Measurements from ENCODE around the gene ARFRP1. TPM values are rescaled to one million over a fixed set of nuclear protein-coding genes. Genes with fewer than 3 reads are reported as not detected.

The ARFRP1 gene
- total RNA-seq, 1 experiment from 2014 or later = 71.2 TPM

DNA sequence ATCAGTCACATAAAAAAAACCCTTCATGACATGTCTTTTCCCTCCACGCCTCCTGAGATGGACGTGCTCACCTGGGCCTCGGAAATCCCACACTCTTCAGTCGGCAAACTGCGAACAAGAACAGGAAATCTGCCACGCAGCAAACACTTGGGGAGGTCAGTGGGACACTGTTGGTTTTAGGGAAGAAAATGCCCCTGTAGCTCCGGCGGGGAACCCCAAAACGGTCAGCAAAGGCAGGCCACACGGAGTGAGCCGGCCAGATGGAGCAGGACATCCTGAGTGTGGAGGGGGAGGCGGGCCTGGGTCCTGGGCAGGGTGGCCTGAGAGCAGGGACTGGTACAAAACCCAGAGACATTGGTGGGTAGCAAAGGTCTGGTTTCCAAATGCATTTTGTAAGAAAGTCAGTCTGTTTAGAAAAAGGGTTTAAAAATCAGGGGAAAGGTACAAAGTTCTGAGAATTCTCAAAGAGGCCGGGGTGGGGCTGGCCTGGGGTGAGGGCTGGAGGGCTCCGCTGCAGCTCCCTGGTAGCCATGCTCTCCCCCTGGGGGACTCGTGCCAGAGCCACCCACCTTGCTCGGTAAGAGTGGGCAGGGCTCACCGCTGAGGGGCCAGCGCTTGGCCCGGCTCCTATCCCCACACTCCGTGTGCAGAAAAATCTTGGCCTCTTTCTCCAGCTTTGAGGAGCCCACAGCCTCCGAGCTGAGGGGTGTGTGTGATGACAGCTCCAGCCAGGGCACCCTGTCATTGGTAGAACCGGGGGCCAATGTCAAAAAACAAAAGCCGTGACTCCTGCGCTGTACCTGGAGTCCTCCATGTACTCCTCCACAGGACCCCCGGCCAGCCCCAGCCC, 37.0 kb upstream of the ARFRP1 start:
- Histone ChIP-seq H3K27ac (ENCODE audit: low read length) (no peak overlapping the region), H3K4me1 (ENCODE audit: insufficient read depth, low read length) (peaks cover 12% of the 10 kb centered on the region), H3F3A (ENCODE audit: low read length, unreplicated experiment) (no peaks in the 10 kb centered on the region), H3K36me3 (ENCODE audit: low read depth, low read length) (peaks cover 22% of the 10 kb centered on the region), H3K9me2 (replicated peaks; ENCODE audit: low read length) (no peaks in the 10 kb centered on the region), H3K4me3 (ENCODE audit: low read length) (no peak overlapping the region), H2AFZ (ENCODE audit: low read length) (no peak overlapping the region), H3K79me2 (ENCODE audit: low read length) (peaks cover 13% of the 10 kb centered on the region), H3K27me3 (ENCODE audit: low read length) (no peaks in the 10 kb centered on the region), H3K9me3 (ENCODE audit: low read length) (no peaks in the 10 kb centered on the region), H4K20me1 (ENCODE audit: low read length) (no peaks in the 10 kb centered on the region), H3K9ac (ENCODE audit: low read length) (no peak overlapping the region), H3K4me2 (ENCODE audit: low read length) (no peak overlapping the region)
- no TSS peak for BruUV-seq (replicated peaks)
- TF ChIP-seq EZH2 (IDR thresholded peaks at IDR 0.05; ENCODE audit: low read length, unreplicated experiment) = no peak
- TF ChIP-seq, protein P1, sequence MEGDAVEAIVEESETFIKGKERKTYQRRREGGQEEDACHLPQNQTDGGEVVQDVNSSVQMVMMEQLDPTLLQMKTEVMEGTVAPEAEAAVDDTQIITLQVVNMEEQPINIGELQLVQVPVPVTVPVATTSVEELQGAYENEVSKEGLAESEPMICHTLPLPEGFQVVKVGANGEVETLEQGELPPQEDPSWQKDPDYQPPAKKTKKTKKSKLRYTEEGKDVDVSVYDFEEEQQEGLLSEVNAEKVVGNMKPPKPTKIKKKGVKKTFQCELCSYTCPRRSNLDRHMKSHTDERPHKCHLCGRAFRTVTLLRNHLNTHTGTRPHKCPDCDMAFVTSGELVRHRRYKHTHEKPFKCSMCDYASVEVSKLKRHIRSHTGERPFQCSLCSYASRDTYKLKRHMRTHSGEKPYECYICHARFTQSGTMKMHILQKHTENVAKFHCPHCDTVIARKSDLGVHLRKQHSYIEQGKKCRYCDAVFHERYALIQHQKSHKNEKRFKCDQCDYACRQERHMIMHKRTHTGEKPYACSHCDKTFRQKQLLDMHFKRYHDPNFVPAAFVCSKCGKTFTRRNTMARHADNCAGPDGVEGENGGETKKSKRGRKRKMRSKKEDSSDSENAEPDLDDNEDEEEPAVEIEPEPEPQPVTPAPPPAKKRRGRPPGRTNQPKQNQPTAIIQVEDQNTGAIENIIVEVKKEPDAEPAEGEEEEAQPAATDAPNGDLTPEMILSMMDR (conservative IDR thresholded peaks at IDR 0.05; ENCODE audit: low read depth, low read length) = no peak
- no peak for TF ChIP-seq EZH2phosphoT487 (IDR thresholded peaks at IDR 0.05; ENCODE audit: borderline replicate concordance, low read length)
- intact Hi-C loops (cut with micrococcal nuclease) = no loop called here
- no peak for ATAC-seq
- DNase-seq = no peak
- ChIA-PET CTCF (no interaction called here), POLR2A (ENCODE audit: unreplicated experiment) (no interaction called here)

DNA sequence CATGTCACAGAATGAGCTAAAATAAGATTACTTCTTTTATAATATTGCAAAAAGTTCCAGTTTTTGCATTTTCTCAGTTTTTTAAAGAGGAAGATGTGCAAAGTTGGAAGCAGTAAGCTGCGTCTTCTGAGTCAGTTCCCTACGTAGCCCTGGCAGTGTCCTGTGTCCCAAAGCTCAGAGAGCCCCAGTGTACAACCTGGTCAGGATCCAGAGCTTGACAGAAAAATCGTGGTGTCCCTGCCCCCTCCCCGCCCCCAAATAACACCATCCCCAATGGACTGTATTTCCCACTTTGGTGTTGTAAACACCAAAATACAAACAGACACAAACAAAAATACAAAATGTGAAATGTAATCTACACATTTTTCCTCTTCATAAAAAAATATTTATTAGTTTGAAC, 36.4 kb upstream of the ARFRP1 start:
- ChIA-PET CTCF (no interaction called here), POLR2A (ENCODE audit: unreplicated experiment) (no interaction called here)
- no peak overlapping the region for H3K9ac ChIP-seq (ENCODE audit: low read length)
- peaks cover 13% of the 10 kb centered on the region for H3K79me2 ChIP-seq (ENCODE audit: low read length)
- H3F3A ChIP-seq (ENCODE audit: low read length, unreplicated experiment) = no peaks in the 10 kb centered on the region
- no peak overlapping the region for H3K4me2 ChIP-seq (ENCODE audit: low read length)
- DNase-seq = no peak
- TF ChIP-seq, protein P1 (conservative IDR thresholded peaks at IDR 0.05; ENCODE audit: low read depth, low read length) = no peak
- TF ChIP-seq EZH2phosphoT487 (IDR thresholded peaks at IDR 0.05; ENCODE audit: borderline replicate concordance, low read length) (no peak), EZH2 (IDR thresholded peaks at IDR 0.05; ENCODE audit: low read length, unreplicated experiment) (no peak)
- H3K9me3 ChIP-seq (ENCODE audit: low read length) = no peaks in the 10 kb centered on the region
- no TSS peak for BruUV-seq (replicated peaks)
- no peak overlapping the region for H3K27ac ChIP-seq (ENCODE audit: low read length)
- H4K20me1 ChIP-seq (ENCODE audit: low read length) = no peaks in the 10 kb centered on the region
- no peak for ATAC-seq
- intact Hi-C loops (cut with micrococcal nuclease) = no loop called here
- H3K4me1 ChIP-seq (ENCODE audit: insufficient read depth, low read length) = peaks cover 12% of the 10 kb centered on the region
- no peaks in the 10 kb centered on the region for H3K27me3 ChIP-seq (ENCODE audit: low read length)
- H2AFZ ChIP-seq (ENCODE audit: low read length) = no peak overlapping the region
- H3K36me3 ChIP-seq (ENCODE audit: low read depth, low read length) = peaks cover 22% of the 10 kb centered on the region
- no peaks in the 10 kb centered on the region for H3K9me2 ChIP-seq (replicated peaks; ENCODE audit: low read length)
- no peak overlapping the region for H3K4me3 ChIP-seq (ENCODE audit: low read length)

All from PC-3 (cell line).